GM08714 (cell line): ENCODE results near the gene TCEA3.

Source experiments
- H3K4me3 ChIP-seq: fragments of 200-500 bp; sonication (Bioruptor generic); 2 replicates; pipeline ENCODE4 v1.5.1; 2014; ENCODE audit warnings: mild to moderate bottlenecking, low read length, inconsistent platforms
- ZNF274 ChIP-seq: IDR thresholded peaks from 2 replicates; pipeline ENCODE4 v1.6.1; 2012; ENCODE audit warnings: mild to moderate bottlenecking, low read depth, low read length

TCEA3 gene

DNA sequence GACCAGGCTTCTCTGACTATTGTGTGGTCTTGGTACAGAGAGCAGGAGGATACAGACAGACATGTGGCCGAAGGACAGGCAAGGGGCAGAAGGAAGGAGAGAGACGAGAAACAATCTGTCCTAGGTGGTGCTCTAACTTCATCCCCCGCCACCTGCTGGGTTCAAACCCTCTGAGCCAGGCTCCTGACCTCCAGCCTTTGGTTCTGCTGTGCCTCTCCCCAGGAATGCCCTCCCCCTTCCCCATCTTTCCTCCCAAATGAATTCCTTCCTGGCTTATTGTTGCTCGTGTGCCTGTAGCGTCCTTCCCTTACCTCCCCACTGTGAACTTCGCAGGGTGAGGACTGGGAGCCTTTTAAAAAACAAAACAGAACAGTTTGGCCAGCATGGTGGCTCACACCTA lies 5.4 kb downstream of the TCEA3 start:
- H3K4me3 ChIP-seq = no peak overlapping the region
- TF ChIP-seq ZNF274 = no peak

DNA sequence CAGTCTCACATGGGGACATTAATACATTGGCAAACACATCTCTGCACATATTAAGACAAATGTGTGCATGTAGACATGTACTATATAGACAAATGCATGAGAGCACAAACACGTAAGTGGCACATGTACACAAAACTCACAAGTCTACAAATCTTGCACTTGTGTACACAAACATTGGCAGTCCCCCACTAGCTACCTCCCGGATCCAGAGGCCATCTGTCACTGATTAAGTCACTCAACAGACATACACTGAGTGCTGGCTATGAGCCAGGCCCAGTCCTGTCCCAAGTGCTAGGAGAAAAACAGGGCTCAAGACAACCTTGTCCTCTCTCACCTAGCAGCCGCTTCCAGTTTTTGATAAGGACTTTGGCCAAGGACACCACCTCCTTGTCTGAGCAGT lies 7.0 kb downstream of the TCEA3 start:
- no peak for TF ChIP-seq ZNF274
- no peak overlapping the region for H3K4me3 ChIP-seq

DNA sequence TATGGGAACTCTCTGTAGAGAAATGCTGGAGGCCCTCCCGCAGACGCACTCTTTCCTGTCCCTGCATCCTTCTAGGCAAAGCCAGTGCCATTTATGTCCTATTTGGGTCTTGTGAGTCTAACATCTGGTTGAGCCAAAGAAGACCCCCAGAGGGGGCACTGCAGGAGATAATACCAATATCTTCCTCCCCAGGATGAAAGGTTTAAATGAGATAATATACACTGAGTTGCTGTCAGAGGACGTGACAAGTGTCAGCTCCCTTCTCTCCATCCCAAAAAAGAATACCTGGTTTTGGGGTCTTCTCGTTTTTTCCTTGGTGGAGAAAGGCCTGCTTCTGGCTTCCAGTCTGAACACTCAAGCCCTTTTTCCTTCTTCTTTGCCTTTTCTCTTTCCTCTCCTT lies 7.6 kb downstream of the TCEA3 start:
- no peak overlapping the region for H3K4me3 ChIP-seq
- no peak for TF ChIP-seq ZNF274

DNA sequence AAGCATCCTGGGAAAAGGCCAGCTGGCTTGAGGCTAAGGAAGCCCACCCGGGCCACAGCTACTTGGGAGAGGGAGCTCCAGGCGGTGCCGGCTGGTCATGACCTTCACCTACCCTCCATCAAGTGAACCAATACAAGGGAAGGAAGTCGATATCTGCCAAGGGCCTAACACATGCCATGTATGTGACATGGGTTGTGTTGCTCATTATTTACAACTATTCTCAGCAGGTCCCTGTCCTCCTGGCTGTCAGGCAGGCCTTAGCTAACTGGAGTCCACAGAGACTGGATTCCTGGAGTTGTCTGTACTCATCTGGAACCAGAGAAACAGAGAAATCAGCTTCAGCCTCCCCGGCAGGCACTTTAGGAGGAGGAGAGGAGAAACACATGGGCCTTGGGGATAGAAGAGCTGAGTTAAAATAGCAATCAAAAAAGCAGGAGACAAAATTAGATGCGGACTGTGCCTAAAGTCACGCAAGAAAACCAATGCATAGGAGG lies 15.7 kb downstream of the TCEA3 start:
- H3K4me3 ChIP-seq = no peak overlapping the region
- TF ChIP-seq ZNF274 = no peak

DNA sequence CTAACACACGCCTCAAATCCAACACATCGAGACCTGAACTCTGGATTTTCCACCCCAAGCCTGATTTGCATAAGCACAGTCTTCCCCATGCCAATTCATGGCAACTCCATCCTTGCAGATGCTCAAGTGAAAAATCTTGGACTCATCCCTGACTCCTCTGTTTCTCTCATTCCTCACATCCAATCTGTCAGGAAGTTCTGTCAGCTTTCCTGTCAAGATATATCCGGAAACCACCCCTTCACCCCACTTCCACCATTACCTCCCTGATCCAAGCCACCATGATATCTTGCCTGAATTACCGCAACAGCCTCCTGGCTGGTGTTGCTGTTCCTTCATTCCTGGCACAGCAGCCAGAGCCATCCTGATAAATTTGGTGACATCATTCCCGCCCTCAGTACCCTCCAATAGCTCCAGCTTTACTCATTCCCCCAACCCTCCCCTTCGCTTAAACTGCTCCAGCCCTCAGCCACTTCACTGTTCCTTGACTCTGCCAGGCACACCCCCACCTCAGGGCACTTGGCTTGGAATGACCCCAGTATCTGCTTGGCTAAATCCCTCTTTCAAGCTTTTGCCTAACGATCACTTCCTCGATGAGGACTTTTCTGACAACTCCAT lies 17.4 kb downstream of the TCEA3 start:
- no peak for TF ChIP-seq ZNF274

DNA sequence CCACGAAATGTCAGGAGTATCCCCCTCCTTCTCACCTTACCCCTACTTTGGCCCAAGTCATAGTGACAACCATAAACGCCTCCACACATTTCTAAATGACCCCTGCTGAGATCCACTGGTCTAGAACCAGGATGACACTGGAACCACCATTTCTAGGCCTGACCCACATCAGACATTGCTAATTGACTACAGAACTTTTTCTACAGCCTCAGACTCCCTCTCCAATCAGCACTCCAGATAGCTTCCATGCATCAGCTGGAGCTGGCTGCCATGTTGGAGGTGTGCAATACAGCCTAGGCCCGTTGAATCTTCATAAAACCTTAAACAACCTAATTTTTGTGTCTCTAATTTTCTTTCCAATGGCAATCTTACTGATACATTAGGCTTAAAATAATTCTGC lies 18.6 kb downstream of the TCEA3 start:
- H3K4me3 ChIP-seq = no peak overlapping the region
- TF ChIP-seq ZNF274 = no peak

More for the DNA sequence above, 17.4 kb downstream of the TCEA3 start:
- no peak overlapping the region for H3K4me3 ChIP-seq

DNA sequence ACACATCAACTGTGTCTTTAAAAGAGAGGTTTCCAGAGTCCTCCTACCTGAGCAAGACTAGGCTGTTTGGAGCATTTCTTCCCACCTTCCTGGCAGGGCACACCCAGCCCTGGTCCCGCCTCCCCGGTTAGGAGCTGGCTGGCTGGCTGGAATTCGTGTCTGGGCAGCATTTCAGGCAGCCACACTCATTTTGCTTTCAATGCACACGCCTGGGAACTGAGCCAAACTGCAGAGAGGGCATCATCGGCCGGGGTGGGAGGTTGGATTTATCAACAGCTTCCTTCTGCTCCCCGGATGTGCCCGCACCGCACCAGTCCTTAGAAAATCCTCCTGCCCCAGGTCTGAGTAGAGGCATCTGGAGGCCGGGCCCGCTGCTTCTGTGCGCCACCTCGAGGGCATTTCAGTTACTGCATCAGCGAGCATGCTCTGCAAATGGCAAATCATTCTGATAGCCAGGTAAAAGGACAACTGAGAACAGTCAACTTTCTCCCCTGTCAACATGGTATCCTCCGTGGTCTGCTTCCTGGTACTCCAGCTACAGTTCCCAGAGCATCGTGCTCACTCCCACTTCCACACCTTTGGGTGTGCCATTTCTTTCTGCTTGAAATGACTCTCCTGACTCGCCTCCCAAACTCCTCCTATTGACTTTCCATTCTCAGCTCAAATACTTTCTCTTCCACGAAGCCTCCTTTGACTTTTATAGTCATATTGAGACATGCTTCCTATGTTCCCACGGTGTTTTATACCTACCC lies 20.6 kb downstream of the TCEA3 start:
- no peak for TF ChIP-seq ZNF274
- no peak overlapping the region for H3K4me3 ChIP-seq

DNA sequence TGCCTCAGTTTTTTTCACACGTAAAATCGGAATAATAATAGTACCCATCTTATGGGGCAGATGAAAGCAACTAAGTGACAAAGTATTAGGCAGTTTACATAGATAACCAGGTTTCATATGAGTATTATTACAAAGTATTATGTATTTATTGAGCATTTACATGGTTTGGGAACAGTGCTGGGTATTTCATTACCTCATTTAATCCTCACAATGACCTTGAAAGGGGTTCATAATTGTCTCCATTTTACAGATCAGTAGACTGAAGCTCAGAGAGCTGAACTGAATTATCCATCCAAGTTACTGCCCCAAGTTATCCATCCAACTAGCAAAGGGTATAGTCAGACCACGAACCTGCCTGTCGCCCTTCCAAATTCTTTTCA lies 21.2 kb downstream of the TCEA3 start:
- TF ChIP-seq ZNF274 = no peak
- H3K4me3 ChIP-seq = no peak overlapping the region

DNA sequence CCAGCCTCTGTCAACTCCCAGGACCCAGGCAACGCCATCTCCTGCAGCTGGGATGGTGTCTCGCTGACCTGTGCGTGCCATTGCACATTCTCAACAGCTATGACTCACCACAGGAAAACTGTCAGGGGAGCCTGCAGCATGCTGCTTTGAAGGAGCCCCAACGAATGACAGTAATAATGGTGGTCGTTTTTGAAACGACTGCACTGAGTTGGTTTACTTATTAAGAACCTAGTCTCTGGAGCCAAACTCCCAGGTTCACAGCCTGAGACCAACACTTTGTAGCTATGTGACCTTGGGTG lies 21.6 kb downstream of the TCEA3 start:
- no peak for TF ChIP-seq ZNF274
- H3K4me3 ChIP-seq = no peak overlapping the region

DNA sequence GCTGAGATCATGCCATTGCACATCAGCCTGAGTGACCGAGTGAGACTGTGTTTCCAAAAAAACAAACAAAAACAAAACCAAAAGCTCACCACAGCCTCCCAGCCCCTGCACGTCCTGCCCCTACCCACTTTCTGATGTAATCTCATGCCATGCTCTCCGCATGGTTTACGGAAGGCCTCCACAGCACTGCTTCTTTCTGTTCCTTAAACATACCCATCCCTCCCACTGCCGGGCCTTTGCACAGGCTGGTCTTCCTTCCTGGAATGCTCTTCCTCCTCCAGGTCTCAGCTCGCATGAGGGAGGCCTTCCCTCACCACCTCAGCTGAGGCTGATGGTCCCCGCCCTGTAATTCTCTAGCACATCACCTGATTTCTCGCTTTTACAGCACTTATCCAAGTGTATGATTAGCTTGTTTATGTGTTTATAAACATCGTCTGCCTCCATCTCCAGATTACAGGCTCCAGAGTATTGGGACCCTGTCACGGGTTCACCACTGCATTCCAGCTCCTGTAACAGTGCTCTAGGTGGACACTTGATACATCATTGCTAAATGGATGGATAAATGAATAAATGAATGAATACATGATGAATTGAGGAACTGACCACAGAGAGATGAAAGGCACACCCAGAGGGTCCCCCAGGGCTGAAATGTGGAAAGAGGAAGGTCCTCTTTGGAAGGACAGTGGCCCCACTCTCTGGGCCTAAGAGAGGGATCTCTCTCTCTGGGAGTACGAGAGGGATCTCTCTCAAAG lies 22.1 kb downstream of the TCEA3 start:
- TF ChIP-seq ZNF274 = no peak
- no peak overlapping the region for H3K4me3 ChIP-seq

DNA sequence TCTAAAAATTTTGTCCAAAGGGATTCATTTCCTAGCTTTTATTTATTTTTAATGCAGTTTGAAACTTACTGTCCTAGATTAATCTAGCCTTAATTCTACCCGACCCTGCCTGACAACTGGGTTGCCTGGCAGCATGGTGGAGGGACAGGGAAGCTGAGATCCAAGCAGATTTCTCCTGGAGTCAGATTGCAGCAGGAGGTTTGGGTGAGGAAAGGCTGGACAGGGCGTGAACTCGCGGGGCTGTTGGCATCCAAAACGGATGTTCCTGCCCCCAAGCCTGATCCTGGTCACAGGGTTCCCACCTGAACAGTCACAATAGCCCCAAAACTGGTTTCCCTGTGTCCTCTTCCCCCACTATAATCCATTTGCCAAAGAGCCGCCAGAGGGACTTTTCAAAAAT lies 23.2 kb downstream of the TCEA3 start:
- no peak overlapping the region for H3K4me3 ChIP-seq
- TF ChIP-seq ZNF274 = no peak

DNA sequence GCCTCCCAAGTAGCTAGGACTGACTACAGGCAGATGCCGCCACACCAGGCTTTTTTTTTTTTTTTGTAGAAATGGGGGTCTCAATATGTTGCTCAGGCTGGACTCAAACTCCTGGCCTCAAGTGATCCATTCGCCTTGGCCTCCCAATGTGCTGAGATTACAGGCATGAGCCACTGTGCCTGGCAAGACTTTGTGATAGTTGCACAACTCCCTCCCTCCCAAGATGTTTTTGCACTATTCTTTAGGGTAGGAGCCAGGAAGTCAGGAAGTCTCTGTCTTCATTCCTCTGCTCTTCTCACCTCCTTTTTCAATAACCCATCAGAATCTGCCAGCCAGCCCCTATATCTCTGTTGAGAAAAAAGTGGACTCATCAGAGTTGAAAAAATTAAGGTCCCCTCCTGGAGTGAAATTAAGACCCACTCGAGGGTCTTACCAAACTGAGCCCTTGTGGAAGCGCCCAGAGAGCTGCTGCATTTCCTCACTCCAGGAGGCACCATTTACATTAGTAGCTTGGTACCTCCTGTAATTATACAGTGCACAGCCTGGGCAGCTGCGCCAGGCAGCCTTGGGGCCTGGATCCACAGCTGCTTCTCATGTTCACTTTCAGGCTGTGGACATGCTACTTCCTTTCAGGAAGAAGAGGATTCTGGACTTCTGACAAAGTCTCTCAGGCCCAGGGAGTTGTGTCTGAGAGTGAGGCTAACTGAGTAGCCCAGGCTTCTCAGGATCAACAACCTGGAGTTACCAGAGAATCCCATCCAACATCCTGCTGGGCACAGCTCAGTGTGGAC lies 24.0 kb downstream of the TCEA3 start:
- no peak for TF ChIP-seq ZNF274
- no peak overlapping the region for H3K4me3 ChIP-seq

DNA sequence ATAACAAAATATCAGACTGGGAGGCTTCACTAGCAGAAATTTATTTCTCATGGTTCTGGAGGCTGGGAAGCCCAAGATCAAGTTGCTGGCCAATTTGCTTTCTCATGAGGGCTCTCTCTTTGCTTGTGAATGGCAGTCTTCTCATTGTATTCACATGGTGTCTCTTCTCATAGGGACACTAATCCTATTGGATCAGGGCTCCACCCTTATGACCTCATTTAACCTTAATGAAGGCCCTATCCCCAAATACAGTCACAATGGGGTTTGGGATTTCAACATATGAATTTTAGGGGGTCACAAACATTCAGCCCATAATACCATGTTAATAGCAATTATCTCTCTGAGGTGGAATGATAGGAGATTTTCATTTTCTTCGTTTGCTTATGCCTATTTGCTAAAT lies 25.3 kb downstream of the TCEA3 start:
- no peak for TF ChIP-seq ZNF274
- no peak overlapping the region for H3K4me3 ChIP-seq

DNA sequence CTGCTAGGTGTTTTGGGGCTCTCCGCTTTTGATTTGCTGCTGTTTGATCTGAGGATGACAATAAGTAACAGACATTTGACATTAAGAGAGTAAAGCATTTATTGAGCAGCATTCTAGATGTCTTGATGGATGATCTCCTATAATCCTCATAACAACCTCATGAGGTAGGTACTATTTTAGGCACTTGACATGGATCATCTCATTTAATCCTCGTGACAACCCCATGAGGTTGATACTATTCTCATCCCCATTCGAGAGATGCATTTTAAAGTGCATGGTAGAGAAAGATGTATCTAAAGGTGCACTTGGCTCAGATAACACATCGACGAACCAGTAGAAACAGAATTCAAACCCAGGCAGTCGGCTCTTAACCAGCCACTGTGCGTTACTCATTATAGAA lies 26.6 kb downstream of the TCEA3 start:
- no peak overlapping the region for H3K4me3 ChIP-seq
- no peak for TF ChIP-seq ZNF274

DNA sequence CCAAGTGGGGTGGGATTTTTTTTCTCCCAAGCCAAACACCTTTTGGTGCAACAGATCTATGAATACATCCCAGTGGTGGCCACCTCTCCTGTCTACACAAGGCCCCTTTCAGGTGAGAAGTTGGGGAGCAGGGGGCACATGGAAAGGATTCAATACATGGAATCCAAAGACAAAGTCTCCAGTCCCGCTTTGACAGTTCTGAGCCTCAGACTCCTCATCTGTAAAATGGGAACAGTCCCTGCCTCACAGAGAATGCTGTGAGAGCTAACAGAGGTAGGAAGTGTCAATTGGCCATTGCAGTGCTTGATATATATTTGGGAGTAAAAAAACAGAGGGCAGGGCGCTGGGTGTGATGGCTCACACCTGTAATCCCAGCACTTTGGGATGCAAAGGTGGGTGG lies 28.2 kb downstream of the TCEA3 start:
- no peak for TF ChIP-seq ZNF274
- no peak overlapping the region for H3K4me3 ChIP-seq
